ENCODE results near the gene RPLP2. TPM values are rescaled to one million over a fixed set of nuclear protein-coding genes. Genes with fewer than 3 reads are reported as not detected.

The RPLP2 gene
- total RNA-seq, 3 donors from 2014 or later (not counting 1 experiment from before 2014, with no cell fraction given), result 1,482 to 1,846 (median 1,534) TPM

DNA sequence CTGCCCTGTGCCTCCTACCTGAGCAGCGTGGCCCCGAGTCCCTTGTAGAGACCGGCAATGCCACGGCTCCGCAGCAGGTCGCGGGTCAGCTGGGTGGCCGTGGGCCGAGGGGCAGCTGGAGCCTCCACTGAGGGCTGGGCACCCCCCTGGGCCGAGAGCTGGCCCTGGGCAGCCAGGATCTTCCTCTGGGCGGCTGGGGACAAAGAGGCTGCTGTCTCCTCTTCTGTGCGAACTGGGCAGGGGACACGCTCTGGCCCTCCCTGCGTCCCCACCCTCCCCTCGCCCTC is 17.3 kb upstream of the RPLP2 start:
- H3K4me1 ChIP-seq (ENCODE audit: control insufficient read depth, insufficient read depth, low read length), result peaks cover 47% of the 10 kb centered on the region
- TF ChIP-seq, protein P1, sequence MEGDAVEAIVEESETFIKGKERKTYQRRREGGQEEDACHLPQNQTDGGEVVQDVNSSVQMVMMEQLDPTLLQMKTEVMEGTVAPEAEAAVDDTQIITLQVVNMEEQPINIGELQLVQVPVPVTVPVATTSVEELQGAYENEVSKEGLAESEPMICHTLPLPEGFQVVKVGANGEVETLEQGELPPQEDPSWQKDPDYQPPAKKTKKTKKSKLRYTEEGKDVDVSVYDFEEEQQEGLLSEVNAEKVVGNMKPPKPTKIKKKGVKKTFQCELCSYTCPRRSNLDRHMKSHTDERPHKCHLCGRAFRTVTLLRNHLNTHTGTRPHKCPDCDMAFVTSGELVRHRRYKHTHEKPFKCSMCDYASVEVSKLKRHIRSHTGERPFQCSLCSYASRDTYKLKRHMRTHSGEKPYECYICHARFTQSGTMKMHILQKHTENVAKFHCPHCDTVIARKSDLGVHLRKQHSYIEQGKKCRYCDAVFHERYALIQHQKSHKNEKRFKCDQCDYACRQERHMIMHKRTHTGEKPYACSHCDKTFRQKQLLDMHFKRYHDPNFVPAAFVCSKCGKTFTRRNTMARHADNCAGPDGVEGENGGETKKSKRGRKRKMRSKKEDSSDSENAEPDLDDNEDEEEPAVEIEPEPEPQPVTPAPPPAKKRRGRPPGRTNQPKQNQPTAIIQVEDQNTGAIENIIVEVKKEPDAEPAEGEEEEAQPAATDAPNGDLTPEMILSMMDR (IDR thresholded peaks at IDR 0.05), result no peak
- WGBS (ENCODE audit: insufficient coverage), result 93% methylated on average over 15 of the region's 15 CpGs
- no peak overlapping the region for H3K27ac ChIP-seq (ENCODE audit: low read length)
- no peaks in the 10 kb centered on the region for H3K9me3 ChIP-seq (ENCODE audit: control insufficient read depth, insufficient read depth, low read length)
- peaks cover 24% of the 10 kb centered on the region for H3K36me3 ChIP-seq (ENCODE audit: control insufficient read depth, insufficient read depth, low read length)
- intact Hi-C loops (cut with micrococcal nuclease), result no loop called here
- no peak overlapping the region for H3K4me3 Mint-ChIP-seq
- peaks cover 0 to 18% of the 10 kb centered on the region in 2 donors for H3K4me1 Mint-ChIP-seq
- peaks cover 8% of the 10 kb centered on the region for H3K27me3 ChIP-seq (ENCODE audit: control insufficient read depth, insufficient read depth, low read length)
- no peak overlapping the region for H3K27ac Mint-ChIP-seq
- DNase-seq (no peak), ATAC-seq (no peak)
- H3K27me3 Mint-ChIP-seq (ENCODE audit: low read depth in 2 of 2), result no peaks in the 10 kb centered on the region
- no peaks in the 10 kb centered on the region for H3K9me3 Mint-ChIP-seq
- no peaks in the 10 kb centered on the region for H3K36me3 Mint-ChIP-seq
- H3K4me3 ChIP-seq (ENCODE audit: low read length), result no peak overlapping the region

DNA sequence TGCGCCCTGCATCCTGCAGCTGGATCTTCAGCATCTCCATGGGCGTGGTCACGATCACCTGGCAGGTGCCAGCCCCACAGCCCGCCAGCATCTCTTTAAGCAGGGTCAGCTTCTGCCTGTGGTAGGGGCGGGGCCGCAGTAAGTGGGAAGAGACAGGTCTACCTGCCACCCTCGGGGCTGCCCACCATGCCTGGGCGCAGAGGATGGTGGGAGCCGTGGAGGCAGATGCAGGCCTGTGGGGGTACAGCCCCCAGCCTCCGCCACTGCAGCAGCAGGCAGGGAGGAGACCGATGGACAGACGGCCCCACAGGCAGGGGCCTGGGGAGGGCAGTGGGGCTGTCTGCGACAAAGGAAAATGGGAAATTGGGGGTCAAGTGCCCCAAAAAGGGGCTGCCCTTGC is 16.9 kb upstream of the RPLP2 start:
- no peaks in the 10 kb centered on the region for H3K36me3 Mint-ChIP-seq
- 93% methylated on average over 13 of the region's 13 CpGs for WGBS (ENCODE audit: insufficient coverage)
- DNase-seq (no peak), ATAC-seq (no peak)
- H3K4me1 Mint-ChIP-seq, result peaks cover 0 to 18% of the 10 kb centered on the region in 2 donors
- Histone ChIP-seq H3K27me3 (ENCODE audit: control insufficient read depth, insufficient read depth, low read length) (peaks cover 8% of the 10 kb centered on the region), H3K4me1 (ENCODE audit: control insufficient read depth, insufficient read depth, low read length) (peaks cover 43% of the 10 kb centered on the region), H3K4me3 (ENCODE audit: low read length) (no peak overlapping the region), H3K9me3 (ENCODE audit: control insufficient read depth, insufficient read depth, low read length) (no peaks in the 10 kb centered on the region), H3K36me3 (ENCODE audit: control insufficient read depth, insufficient read depth, low read length) (peaks cover 24% of the 10 kb centered on the region), H3K27ac (ENCODE audit: low read length) (no peak overlapping the region)
- H3K9me3 Mint-ChIP-seq, result no peaks in the 10 kb centered on the region
- intact Hi-C loops (cut with micrococcal nuclease), result no loop called here
- no peak overlapping the region for H3K27ac Mint-ChIP-seq
- TF ChIP-seq, protein P1 (IDR thresholded peaks at IDR 0.05), result no peak
- no peak overlapping the region for H3K4me3 Mint-ChIP-seq
- no peaks in the 10 kb centered on the region for H3K27me3 Mint-ChIP-seq (ENCODE audit: low read depth in 2 of 2)

DNA sequence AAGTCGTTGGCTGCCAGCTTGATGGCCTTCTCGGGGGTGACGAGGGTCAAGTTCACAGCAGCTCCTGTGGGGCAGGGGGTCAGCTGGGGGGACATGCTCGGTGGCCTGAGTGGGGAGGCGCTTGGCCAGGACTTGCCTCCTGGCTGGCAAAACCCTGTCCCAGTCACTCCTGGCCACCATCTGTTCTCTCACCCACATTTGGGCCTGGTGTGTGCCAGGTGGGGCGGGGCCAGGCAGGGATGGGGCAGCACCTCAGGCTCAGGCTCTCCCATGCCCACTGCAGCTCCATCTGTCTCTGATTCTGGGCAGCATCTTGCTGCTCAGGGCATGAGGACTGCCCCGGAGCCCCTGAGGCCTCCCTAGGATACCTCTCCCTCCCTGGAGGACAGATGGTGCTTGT is 16.2 kb upstream of the RPLP2 start:
- over 99% methylated on average over 7 of the region's 7 CpGs for WGBS (ENCODE audit: insufficient coverage)
- Histone ChIP-seq H3K27ac (ENCODE audit: low read length) (no peak overlapping the region), H3K27me3 (ENCODE audit: control insufficient read depth, insufficient read depth, low read length) (peaks cover 8% of the 10 kb centered on the region), H3K4me1 (ENCODE audit: control insufficient read depth, insufficient read depth, low read length) (peaks cover 40% of the 10 kb centered on the region), H3K9me3 (ENCODE audit: control insufficient read depth, insufficient read depth, low read length) (no peaks in the 10 kb centered on the region), H3K36me3 (ENCODE audit: control insufficient read depth, insufficient read depth, low read length) (peaks cover 24% of the 10 kb centered on the region), H3K4me3 (ENCODE audit: low read length) (no peak overlapping the region)
- DNase-seq (no peak), ATAC-seq (no peak)
- H3K4me3 Mint-ChIP-seq, result no peak overlapping the region
- H3K27ac Mint-ChIP-seq, result no peak overlapping the region
- H3K9me3 Mint-ChIP-seq, result no peaks in the 10 kb centered on the region
- intact Hi-C loops (cut with micrococcal nuclease), result no loop called here
- no peaks in the 10 kb centered on the region for H3K27me3 Mint-ChIP-seq (ENCODE audit: low read depth in 2 of 2)
- H3K4me1 Mint-ChIP-seq, result peaks cover 0 to 18% of the 10 kb centered on the region in 2 donors
- H3K36me3 Mint-ChIP-seq, result no peaks in the 10 kb centered on the region
- TF ChIP-seq, protein P1 (IDR thresholded peaks at IDR 0.05), result no peak

DNA sequence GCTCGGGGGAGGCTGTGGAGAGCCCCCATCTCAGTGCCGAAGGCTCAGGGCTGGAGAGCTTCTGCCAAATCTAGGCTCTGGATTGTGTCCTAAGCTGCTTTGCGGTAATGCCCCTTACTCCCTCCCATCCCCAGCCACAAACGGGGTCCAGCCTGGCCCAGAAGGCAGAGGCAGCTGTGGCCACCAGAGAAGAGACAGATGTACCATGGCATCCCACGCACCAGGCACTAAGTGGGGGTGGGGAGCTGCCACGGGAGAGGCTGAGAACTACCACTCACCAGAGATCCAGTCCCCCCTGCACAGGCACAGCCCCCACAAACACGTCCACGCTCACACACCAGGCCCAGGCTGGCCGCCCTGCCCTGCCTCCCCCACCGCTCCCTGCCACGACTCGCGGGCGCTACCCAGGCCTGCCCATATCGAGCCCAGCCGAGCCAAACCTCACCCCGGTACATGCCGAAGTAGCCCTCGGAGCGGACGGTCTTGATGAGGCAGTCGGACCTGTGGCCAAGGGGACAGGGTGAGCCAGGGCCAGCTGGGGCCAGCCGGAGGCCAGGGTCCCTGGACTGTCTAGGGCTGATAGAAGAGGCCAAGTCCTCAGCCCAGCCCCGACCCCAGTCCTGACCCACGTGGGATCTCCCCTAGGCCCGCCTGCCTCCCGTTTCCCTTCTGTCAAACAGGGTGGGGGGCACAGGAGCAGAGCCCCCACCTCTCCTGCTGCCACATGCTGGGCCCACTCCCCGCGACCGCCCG is 15.6 kb upstream of the RPLP2 start:
- no peak for DNase-seq
- Mint-ChIP-seq H3K27me3 (ENCODE audit: low read depth in 2 of 2) (no peaks in the 10 kb centered on the region), H3K4me3 (no peak overlapping the region), H3K27ac (no peak overlapping the region), H3K36me3 (no peaks in the 10 kb centered on the region), H3K9me3 (no peaks in the 10 kb centered on the region), H3K4me1 (peaks cover 0 to 18% of the 10 kb centered on the region in 2 donors)
- Histone ChIP-seq H3K27ac (ENCODE audit: low read length) (no peak overlapping the region), H3K9me3 (ENCODE audit: control insufficient read depth, insufficient read depth, low read length) (no peaks in the 10 kb centered on the region), H3K4me1 (ENCODE audit: control insufficient read depth, insufficient read depth, low read length) (peaks cover 42% of the 10 kb centered on the region), H3K27me3 (ENCODE audit: control insufficient read depth, insufficient read depth, low read length) (peaks cover 5% of the 10 kb centered on the region), H3K4me3 (ENCODE audit: low read length) (no peak overlapping the region), H3K36me3 (ENCODE audit: control insufficient read depth, insufficient read depth, low read length) (peaks cover 24% of the 10 kb centered on the region)
- 95% methylated on average over 31 of the region's 31 CpGs for WGBS (ENCODE audit: insufficient coverage)
- no peak for ATAC-seq
- TF ChIP-seq, protein P1 (IDR thresholded peaks at IDR 0.05), result no peak
- intact Hi-C loops (cut with micrococcal nuclease), result no loop called here
